HepG2 (cell line): Measurements from ENCODE around the gene PACS2. TPM values are rescaled to one million over a fixed set of nuclear protein-coding genes. Genes with fewer than 3 reads are reported as not detected.

Experiments used
- CTCF ChIP-seq: sonication (generic); formaldehyde crosslinking; IDR thresholded peaks from 2 replicates; pipeline ENCODE4 v1.5.0; 2020; ENCODE audit warnings: mild to moderate bottlenecking, missing genetic modification reagents, moderate library complexity
- DNMT3B ChIP-seq: conservative IDR thresholded peaks from 2 replicates; pipeline ENCODE4 v1.6.1; 2016; ENCODE audit warnings: missing biosample characterization, control low read depth
- HOXA9 ChIP-seq: sonication (generic); formaldehyde crosslinking; IDR thresholded peaks from 2 replicates; pipeline ENCODE4 v1.8.1; 2022; ENCODE audit warnings: missing genetic modification reagents, mild to moderate bottlenecking, moderate library complexity, borderline replicate concordance
- IRF1 ChIP-seq: sonication (generic); formaldehyde crosslinking; IDR thresholded peaks from 2 replicates; pipeline ENCODE4 v1.4.0; 2020; ENCODE audit warnings: low read depth, mild to moderate bottlenecking, missing genetic modification reagents
- KDM2A ChIP-seq: sonication (generic); formaldehyde crosslinking; IDR thresholded peaks from 2 replicates; pipeline ENCODE4 v1.4.0; 2020; ENCODE audit warnings: low read depth, missing genetic modification reagents, borderline replicate concordance
- MATR3 ChIP-seq: sonication (generic); formaldehyde crosslinking; IDR thresholded peaks from 2 replicates; pipeline ENCODE4 v1.4.0; 2020; ENCODE audit warnings: missing genetic modification reagents
- NR2F2 ChIP-seq: IDR thresholded peaks from 2 replicates; pipeline ENCODE4 v1.6.1; 2012; ENCODE audit warnings: low read depth, inconsistent platforms, borderline replicate concordance
- NRL ChIP-seq: sonication (generic); formaldehyde crosslinking; IDR thresholded peaks from 2 replicates; pipeline ENCODE4 v1.5.0; 2020; ENCODE audit warnings: missing genetic modification reagents, mild to moderate bottlenecking, moderate library complexity, borderline replicate concordance
- TGIF2 ChIP-seq: IDR thresholded peaks from 2 replicates; pipeline ENCODE4 v1.6.1; 2016; ENCODE audit warnings: control low read depth, missing compliant biosample characterization
- YEATS2 ChIP-seq: sonication (generic); formaldehyde crosslinking; IDR thresholded peaks from 2 replicates; pipeline ENCODE4 v1.4.0; 2020; ENCODE audit warnings: missing genetic modification reagents, borderline replicate concordance
- ZBTB8A ChIP-seq: sonication (generic); formaldehyde crosslinking; IDR thresholded peaks from 2 replicates; pipeline ENCODE4 v1.4.0; 2020; ENCODE audit warnings: mild to moderate bottlenecking, low read depth, missing genetic modification reagents, borderline replicate concordance
- ZFAT ChIP-seq: sonication (generic); formaldehyde crosslinking; conservative IDR thresholded peaks from 2 replicates; pipeline ENCODE4 v1.8.1; 2023; ENCODE audit warnings: missing genetic modification reagents, inconsistent platforms
- ZNF354B ChIP-seq: sonication (generic); formaldehyde crosslinking; IDR thresholded peaks from 2 replicates; pipeline ENCODE4 v1.8.0; 2022; ENCODE audit warnings: mild to moderate bottlenecking, missing genetic modification reagents
- ZNF484 ChIP-seq: sonication (generic); formaldehyde crosslinking; IDR thresholded peaks from 2 replicates; pipeline ENCODE4 v1.5.1; 2020; ENCODE audit warnings: mild to moderate bottlenecking, low read depth, missing genetic modification reagents, borderline replicate concordance
- ZNF670 ChIP-seq: sonication (generic); formaldehyde crosslinking; IDR thresholded peaks from 2 replicates; pipeline ENCODE4 v1.8.0; 2022; ENCODE audit warnings: mild to moderate bottlenecking, missing genetic modification reagents, borderline replicate concordance
- ZNF687 ChIP-seq: sonication (generic); formaldehyde crosslinking; IDR thresholded peaks from 2 replicates; pipeline ENCODE4 v1.5.1; 2020; ENCODE audit warnings: mild to moderate bottlenecking, missing genetic modification reagents, moderate library complexity
- ZNF772 ChIP-seq: sonication (generic); formaldehyde crosslinking; IDR thresholded peaks from 2 replicates; pipeline ENCODE4 v1.5.0; 2020; ENCODE audit warnings: mild to moderate bottlenecking, missing genetic modification reagents
- ZNF788 ChIP-seq: sonication (generic); formaldehyde crosslinking; IDR thresholded peaks from 2 replicates; pipeline ENCODE4 v1.5.0; 2020; ENCODE audit warnings: mild to moderate bottlenecking, missing genetic modification reagents, borderline replicate concordance
- ZUFSP ChIP-seq: sonication (generic); formaldehyde crosslinking; IDR thresholded peaks from 2 replicates; pipeline ENCODE4 v1.9.0; 2021; ENCODE audit warnings: missing genetic modification reagents, mild to moderate bottlenecking, borderline replicate concordance
- polyA plus RNA-seq, 8 experiments: library from polyadenylated mRNA; depleted of rRNA in 3 of 8; stranded (reverse) in 7 of 8; unstranded in 1 of 8; fragments of >200 nt; fragmentation: Illumina TruSeq in 4 of 8; extraction: Trizol in 4 of 8; gene quantifications; 2 replicates each; pipeline versions ENCODE4 v1.2.1 to v1.2.3, GENCODE V29; 2011 to 2016; ENCODE audit warnings: low read depth in 4 of 8, missing spikeins in 1 of 8, mixed read lengths in 1 of 8; ENCODE audit not compliant: insufficient read depth in 1 of 8
- total RNA-seq, 5 experiments: library from RNA; depleted of rRNA; stranded (reverse); fragments of >200 nt; fragmentation: Illumina TruSeq; extraction: Trizol; gene quantifications; 2 replicates each; pipeline ENCODE4 v1.2.3, GENCODE V29; 2016; ENCODE audit warnings: low read depth in 1 of 5

PACS2 gene
- total and polyA plus RNA-seq, 2 of the 13 experiments (the other 11 are each of a cell fraction or from before 2014, with no cell fraction given): 23.6 to 27.6 TPM

DNA sequence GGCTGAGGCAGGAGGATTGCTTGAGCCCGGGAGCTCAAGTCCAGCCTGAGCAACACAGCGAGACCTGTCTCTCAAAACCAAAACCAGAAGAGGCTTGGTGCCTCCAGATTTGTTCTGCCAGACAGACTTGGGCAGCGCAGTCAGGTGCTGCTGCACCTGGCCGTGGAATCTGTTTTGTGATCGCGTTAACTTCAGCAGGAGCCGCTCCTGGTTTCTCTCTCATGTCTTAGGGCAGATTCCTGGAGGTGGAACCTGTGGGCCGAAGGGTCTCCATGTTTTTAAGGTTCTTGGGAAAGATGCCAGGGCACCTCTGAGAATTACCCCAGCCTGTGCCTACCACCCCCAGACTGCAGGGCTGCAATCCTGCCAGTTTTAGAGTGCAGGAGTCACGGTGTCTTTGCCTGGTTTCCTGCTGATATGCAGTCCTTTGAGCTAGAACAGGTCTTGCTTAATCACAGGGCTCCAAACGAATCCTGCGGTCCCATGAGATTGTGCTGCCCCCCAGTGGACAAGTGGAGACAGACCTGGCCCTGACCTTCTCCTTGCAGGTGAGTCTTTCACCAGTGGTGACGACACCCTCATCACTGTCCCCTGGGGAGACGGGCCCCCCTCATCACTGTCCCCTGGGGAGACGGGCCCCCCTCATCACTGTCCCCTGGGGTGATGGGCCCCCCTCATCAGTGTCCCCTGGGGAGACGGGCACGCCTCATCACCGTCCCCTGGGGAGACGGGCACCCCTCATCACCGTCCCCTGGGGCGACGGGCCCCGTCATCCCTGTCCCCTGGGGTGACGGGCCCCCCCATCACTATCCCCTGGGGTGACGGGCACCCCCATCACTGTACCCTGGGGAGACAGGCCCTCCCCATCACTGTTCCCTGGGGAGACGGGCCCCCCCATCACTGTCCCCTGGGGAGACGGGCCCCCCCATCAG, 37.6 kb downstream of the PACS2 start (continued):
- TF ChIP-seq ZNF687 (CRISPR knock-in tag) (peak; percentile 24; the same call in 1 of the 2 replicates), KDM2A (CRISPR knock-in tag) (peak; percentile 63; the same call in 1 of the 2 replicates), MATR3 (CRISPR knock-in tag) (no peak), ZBTB8A (CRISPR knock-in tag) (no peak), NR2F2 (peak; percentile 15; the same call in 1 of the 2 replicates), ZNF772 (CRISPR knock-in tag) (no peak), DNMT3B (no peak), ZNF670 (CRISPR knock-in tag) (no peak), ZNF788 (CRISPR knock-in tag) (peak; percentile 54; the same call in 1 of the 2 replicates), CTCF (CRISPR knock-in tag) (peak; percentile 98), ZNF354B (CRISPR knock-in tag) (no peak), IRF1 (CRISPR knock-in tag) (no peak), NRL (CRISPR knock-in tag) (no peak), HOXA9 (CRISPR knock-in tag) (no peak), YEATS2 (CRISPR knock-in tag) (0 out of 2 replicates have a peak, but pooled peaks have one; percentile 24), TGIF2 (0 out of 2 replicates have a peak, but pooled peaks have one; percentile 24), ZFAT (CRISPR knock-in tag) (no peak), ZNF484 (CRISPR knock-in tag) (no peak), ZUFSP (CRISPR knock-in tag) (no peak)
